Measurements from ENCODE around the gene ARHGEF28. TPM values are rescaled to one million over a fixed set of nuclear protein-coding genes. Genes with fewer than 3 reads are reported as not detected.

Gene ARHGEF28
- total RNA-seq, 6 experiments from 2014 or later: 7.5 to 13.6 (median 8.5) TPM

DNA sequence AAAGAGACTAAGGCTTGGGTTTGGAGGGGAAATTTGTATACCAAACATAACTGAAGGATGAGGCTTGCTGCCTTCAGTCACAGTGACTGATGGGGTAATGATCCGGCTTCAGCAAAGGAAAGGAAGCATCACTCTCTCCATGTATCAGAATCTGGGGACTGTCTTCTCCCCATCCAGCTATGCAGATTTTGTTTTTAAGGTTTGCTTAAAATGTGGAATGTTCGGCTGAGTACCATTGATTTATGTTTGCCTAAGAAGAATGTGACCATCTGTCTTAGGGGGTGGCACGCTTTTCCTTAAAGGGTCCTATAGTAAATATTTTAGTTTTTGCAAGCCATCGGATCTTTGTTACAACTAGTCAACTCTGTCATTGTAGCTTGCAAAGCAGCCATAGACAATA lies 291.9 kb downstream of the ARHGEF28 start:
- TF ChIP-seq, protein P1, sequence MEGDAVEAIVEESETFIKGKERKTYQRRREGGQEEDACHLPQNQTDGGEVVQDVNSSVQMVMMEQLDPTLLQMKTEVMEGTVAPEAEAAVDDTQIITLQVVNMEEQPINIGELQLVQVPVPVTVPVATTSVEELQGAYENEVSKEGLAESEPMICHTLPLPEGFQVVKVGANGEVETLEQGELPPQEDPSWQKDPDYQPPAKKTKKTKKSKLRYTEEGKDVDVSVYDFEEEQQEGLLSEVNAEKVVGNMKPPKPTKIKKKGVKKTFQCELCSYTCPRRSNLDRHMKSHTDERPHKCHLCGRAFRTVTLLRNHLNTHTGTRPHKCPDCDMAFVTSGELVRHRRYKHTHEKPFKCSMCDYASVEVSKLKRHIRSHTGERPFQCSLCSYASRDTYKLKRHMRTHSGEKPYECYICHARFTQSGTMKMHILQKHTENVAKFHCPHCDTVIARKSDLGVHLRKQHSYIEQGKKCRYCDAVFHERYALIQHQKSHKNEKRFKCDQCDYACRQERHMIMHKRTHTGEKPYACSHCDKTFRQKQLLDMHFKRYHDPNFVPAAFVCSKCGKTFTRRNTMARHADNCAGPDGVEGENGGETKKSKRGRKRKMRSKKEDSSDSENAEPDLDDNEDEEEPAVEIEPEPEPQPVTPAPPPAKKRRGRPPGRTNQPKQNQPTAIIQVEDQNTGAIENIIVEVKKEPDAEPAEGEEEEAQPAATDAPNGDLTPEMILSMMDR (IDR thresholded peaks at IDR 0.05): no peak
- peaks cover 15% of the 10 kb centered on the region for H3K4me1 Mint-ChIP-seq (ENCODE audit: low read depth)
- peaks cover 4% of the 10 kb centered on the region; the same call in 1 of the 2 replicates for H3K36me3 Mint-ChIP-seq (ENCODE audit: low read depth)
- H3K27me3 Mint-ChIP-seq (ENCODE audit: insufficient read depth): no peaks in the 10 kb centered on the region; the same call in 1 of the 2 replicates
- H3K4me3 Mint-ChIP-seq: no peak overlapping the region
- no peak for DNase-seq
- no peak overlapping the region for H3K27ac Mint-ChIP-seq
- no peaks in the 10 kb centered on the region for H3K9me3 Mint-ChIP-seq

DNA sequence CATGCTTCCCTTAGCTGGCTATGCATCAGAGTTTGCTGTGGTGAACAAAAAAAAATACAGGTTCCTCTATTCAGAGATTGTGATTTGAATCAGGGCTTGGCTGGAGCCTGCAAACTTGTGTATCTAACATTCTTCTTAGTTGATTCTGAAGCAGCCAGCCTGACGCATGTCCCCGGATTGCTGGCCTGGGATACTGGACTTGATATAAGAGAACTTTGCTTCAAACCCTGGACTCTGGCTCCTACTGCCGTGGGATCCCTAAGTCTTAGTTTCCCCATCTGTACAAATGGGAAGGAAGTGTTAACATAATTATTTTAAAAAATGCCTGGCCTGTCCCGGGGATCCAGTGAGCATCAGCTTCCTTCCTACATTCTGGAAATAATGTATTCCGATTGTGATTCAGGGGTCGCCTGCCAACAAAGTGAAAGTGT lies 292.8 kb downstream of the ARHGEF28 start:
- Mint-ChIP-seq H3K4me3 (no peak overlapping the region), H3K4me1 (ENCODE audit: low read depth) (peaks cover 15% of the 10 kb centered on the region), H3K27ac (no peak overlapping the region), H3K27me3 (ENCODE audit: insufficient read depth) (no peaks in the 10 kb centered on the region; the same call in 1 of the 2 replicates), H3K9me3 (no peaks in the 10 kb centered on the region), H3K36me3 (ENCODE audit: low read depth) (peaks cover 4% of the 10 kb centered on the region; the same call in 1 of the 2 replicates)
- no peak for DNase-seq
- TF ChIP-seq, protein P1 (IDR thresholded peaks at IDR 0.05): no peak

DNA sequence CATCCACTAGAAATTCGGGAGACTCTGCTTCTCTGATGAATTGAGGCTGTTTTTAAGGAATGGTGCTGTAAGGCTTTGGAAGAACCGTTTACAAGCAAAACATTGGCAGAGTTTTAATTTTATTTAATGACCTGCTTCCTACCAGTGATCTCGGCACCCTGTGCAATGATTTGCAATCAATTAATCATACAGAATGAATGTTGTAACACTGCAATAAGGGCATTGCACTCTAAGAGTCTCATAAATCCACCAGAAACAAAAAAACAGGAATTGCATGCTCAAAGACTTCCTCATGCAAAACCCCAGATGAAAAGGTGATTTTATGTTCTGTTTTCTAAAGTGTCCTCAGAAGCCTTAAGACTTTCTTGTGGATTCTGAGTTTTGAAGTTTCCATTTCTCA lies 295.7 kb downstream of the ARHGEF28 start:
- no peak overlapping the region for H3K4me3 Mint-ChIP-seq
- DNase-seq: no peak
- no peak overlapping the region for H3K27ac Mint-ChIP-seq
- TF ChIP-seq, protein P1 (IDR thresholded peaks at IDR 0.05): no peak
- H3K9me3 Mint-ChIP-seq: no peaks in the 10 kb centered on the region
- H3K27me3 Mint-ChIP-seq (ENCODE audit: insufficient read depth): no peaks in the 10 kb centered on the region; the same call in 1 of the 2 replicates
- H3K4me1 Mint-ChIP-seq (ENCODE audit: low read depth): peaks cover 15% of the 10 kb centered on the region
- H3K36me3 Mint-ChIP-seq (ENCODE audit: low read depth): peaks cover 4% of the 10 kb centered on the region; the same call in 1 of the 2 replicates

DNA sequence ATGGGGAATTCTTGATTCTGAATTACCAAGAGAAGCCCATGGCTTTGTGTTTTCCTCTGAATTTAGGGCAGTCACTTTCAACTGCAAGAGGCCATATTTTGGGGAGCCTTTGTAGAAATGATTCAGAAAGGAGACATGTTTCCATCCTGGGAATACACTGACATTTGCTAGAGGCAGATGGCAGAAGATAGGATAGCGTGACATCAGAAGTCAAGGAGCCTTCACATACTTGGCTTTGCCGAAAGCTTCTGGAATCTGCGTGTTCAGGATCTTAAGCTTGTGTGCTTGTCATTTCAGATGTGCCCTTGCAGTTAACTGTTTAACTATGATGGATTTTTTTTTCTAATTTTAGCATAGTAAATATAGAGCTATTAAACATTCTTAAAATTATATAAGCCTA lies 296.2 kb downstream of the ARHGEF28 start:
- Mint-ChIP-seq H3K36me3 (ENCODE audit: low read depth) (peaks cover 4% of the 10 kb centered on the region; the same call in 1 of the 2 replicates), H3K27me3 (ENCODE audit: insufficient read depth) (no peaks in the 10 kb centered on the region; the same call in 1 of the 2 replicates), H3K27ac (no peak overlapping the region), H3K4me1 (ENCODE audit: low read depth) (peaks cover 15% of the 10 kb centered on the region), H3K9me3 (no peaks in the 10 kb centered on the region), H3K4me3 (no peak overlapping the region)
- no peak for DNase-seq
- TF ChIP-seq, protein P1 (IDR thresholded peaks at IDR 0.05): no peak

DNA sequence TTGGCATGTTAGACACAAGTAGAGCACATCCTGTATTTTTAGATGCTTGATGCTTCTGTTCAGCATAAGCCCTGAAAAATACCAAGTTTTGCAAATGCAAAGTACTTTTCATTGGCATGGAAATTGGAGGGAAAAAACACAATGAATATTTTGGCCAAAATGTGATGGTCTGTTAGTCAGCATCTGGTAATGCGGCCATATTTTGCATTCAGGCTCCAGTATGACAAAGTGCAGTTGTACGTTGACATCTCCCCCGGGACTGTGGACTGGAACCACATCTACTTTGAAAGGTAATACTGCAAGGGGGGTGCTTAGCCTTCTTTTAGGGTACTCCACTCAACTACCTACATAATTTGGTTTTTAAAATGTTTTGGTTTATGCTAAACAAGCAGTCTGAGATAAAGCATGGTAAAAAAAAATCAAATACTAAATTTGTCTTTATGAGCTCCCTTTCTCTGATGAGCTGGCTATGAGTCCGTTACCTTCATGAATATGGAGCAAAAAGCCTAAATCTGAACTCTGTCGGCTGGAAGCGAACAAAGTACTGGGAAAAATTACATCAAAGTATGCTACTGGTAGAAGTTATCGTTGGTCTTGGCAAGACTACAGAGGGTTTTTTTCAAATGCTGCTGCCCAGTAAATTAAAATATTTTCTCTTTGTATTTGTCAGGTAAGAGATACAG lies 297.0 kb downstream of the ARHGEF28 start:
- Mint-ChIP-seq H3K27ac (no peak overlapping the region), H3K27me3 (ENCODE audit: insufficient read depth) (no peaks in the 10 kb centered on the region), H3K36me3 (ENCODE audit: low read depth) (peaks cover 4% of the 10 kb centered on the region; the same call in 1 of the 2 replicates), H3K4me3 (no peak overlapping the region), H3K4me1 (ENCODE audit: low read depth) (peaks cover 15% of the 10 kb centered on the region), H3K9me3 (no peaks in the 10 kb centered on the region)
- no peak for DNase-seq
- TF ChIP-seq, protein P1 (IDR thresholded peaks at IDR 0.05): no peak
